Gastroesophageal sphincter (tissue), 4 donors: ENCODE data around the gene ZRANB3. TPM values are rescaled to one million over a fixed set of nuclear protein-coding genes. Genes with fewer than 3 reads are reported as not detected.

Experiments used
- ATAC-seq: fragments of 150-250 bp; one replicate; pipeline ENCODE4 v1.9.1; 2016; ENCODE audit warnings: mild to moderate bottlenecking, moderate library complexity
- H3K27ac ChIP-seq, 4 donors: fragments of 200-600 bp; sonication (generic) in 3 of 4; 1 replicate in 3 of 4; 2 replicates in 1 of 4; pipeline ENCODE4 v1.5.1; 2016 to 2019
- H3K27me3 ChIP-seq: fragments of 200-600 bp; sonication (generic); one replicate; pipeline ENCODE4 v1.5.1; 2019
- H3K36me3 ChIP-seq, 2 donors: fragments of 200-600 bp; sonication (generic); one replicate each; pipeline ENCODE4 v1.5.1; 2019; ENCODE audit warnings: control low read depth in 1 of 2
- H3K4me1 ChIP-seq, 3 donors: fragments of 200-600 bp; sonication (generic); 1 replicate in 2 of 3; 2 replicates in 1 of 3; pipeline ENCODE4 v1.5.1; 2016 to 2019; ENCODE audit warnings: control low read depth in 2 of 3
- H3K4me3 ChIP-seq, 2 donors: fragments of 200-600 bp; sonication (generic); one replicate each; pipeline ENCODE4 v1.5.1; 2019; ENCODE audit warnings: mild to moderate bottlenecking in 1 of 2, moderate library complexity in 1 of 2
- H3K9me3 ChIP-seq, 3 donors: fragments of 200-600 bp; sonication (generic); one replicate each; pipeline ENCODE4 v1.5.1; 2017 to 2019; ENCODE audit warnings: control low read depth in 2 of 3
- CTCF ChIP-seq, 4 experiments: fragments of 200-600 bp in 2 of 4; fragments of 450-650 bp in 2 of 4; sonication (generic) in 1 of 4; IDR thresholded peaks; one replicate each; pipeline ENCODE4 v1.5.1; 2017 to 2019; ENCODE audit warnings: antibody characterized with exemption in 4 of 4, mild to moderate bottlenecking in 2 of 4, moderate library complexity in 2 of 4
- EP300 ChIP-seq: sonication (generic); formaldehyde crosslinking; IDR thresholded peaks from one replicate; pipeline ENCODE4 v1.6.1; 2017; ENCODE audit warnings: antibody characterized with exemption, mild to moderate bottlenecking
- POLR2A ChIP-seq, 2 donors: fragments of 450-650 bp; IDR thresholded peaks; one replicate each; pipeline ENCODE4 v1.6.1; 2017; ENCODE audit warnings: antibody characterized with exemption in 2 of 2, mild to moderate bottlenecking in 2 of 2, moderate library complexity in 1 of 2
- POLR2AphosphoS5 ChIP-seq: sonication (generic); formaldehyde crosslinking; IDR thresholded peaks from one replicate; pipeline ENCODE4 v1.6.1; 2017; ENCODE audit warnings: antibody characterized with exemption
- WGBS, 2 donors: methylation state at CpG; one replicate each; pipeline ENCODE4 v1.1.5; 2018; ENCODE audit warnings: low coverage in 1 of 2; 5-methylcytosine and 5-hydroxymethylcytosine counted together
- total RNA-seq, 4 donors: library from RNA; depleted of rRNA; stranded (reverse); fragments of >200 nt; gene quantifications; one replicate each; pipeline ENCODE4 v1.1.0, GENCODE V29; 2016

The ZRANB3 gene
- total RNA-seq, 4 donors from 2014 or later = 1.4 to 4.6 (median 2.4) TPM

- Histone ChIP-seq H3K36me3 (no peaks in the 10 kb centered on the region), H3K27me3 (no peaks in the 10 kb centered on the region), H3K4me1 (no peaks in the 10 kb centered on the region), H3K4me3 (no peak overlapping the region), H3K9me3 (no peaks in the 10 kb centered on the region), H3K27ac (no peak overlapping the region)
- TF ChIP-seq POLR2AphosphoS5 (no peak), POLR2A (IDR thresholded peaks at IDR 0.05) (no peak), CTCF (IDR thresholded peaks at IDR 0.05) (no peak), EP300 (no peak)
- no CpG with 5 or more reads among the region's 1 CpG for WGBS, 2 donors
- ATAC-seq = no peak
Observed at GRCh38 chr2:135557530-135557929, 26.5 kb upstream of the ZRANB3 start.

- no peak for ATAC-seq
- 88 to 92% methylated on average over 4 of the region's 4 CpGs for WGBS, 2 donors
- Histone ChIP-seq H3K4me1 (no peaks in the 10 kb centered on the region), H3K36me3 (no peaks in the 10 kb centered on the region), H3K9me3 (no peaks in the 10 kb centered on the region), H3K27me3 (no peaks in the 10 kb centered on the region), H3K27ac (no peak overlapping the region), H3K4me3 (no peak overlapping the region)
- TF ChIP-seq POLR2AphosphoS5 (no peak), EP300 (no peak), POLR2A (IDR thresholded peaks at IDR 0.05) (no peak), CTCF (IDR thresholded peaks at IDR 0.05) (no peak)
Observed at GRCh38 chr2:135555311-135555710, 24.3 kb upstream of the ZRANB3 start.

GRCh38 chr2:135552887-135553286 is 21.9 kb upstream of the ZRANB3 start:
- H3K27ac ChIP-seq = no peak overlapping the region
- no peaks in the 10 kb centered on the region for H3K36me3 ChIP-seq
- no peaks in the 10 kb centered on the region for H3K4me1 ChIP-seq
- ATAC-seq = no peak
- H3K4me3 ChIP-seq = no peak overlapping the region
- H3K27me3 ChIP-seq = no peaks in the 10 kb centered on the region
- no peak for TF ChIP-seq CTCF (IDR thresholded peaks at IDR 0.05)
- no peak for TF ChIP-seq EP300
- TF ChIP-seq POLR2AphosphoS5 = no peak
- 88 to 92% methylated on average over 1 to 2 of the region's 4 CpGs for WGBS, 2 donors
- no peaks in the 10 kb centered on the region for H3K9me3 ChIP-seq

- H3K9me3 ChIP-seq = no peaks in the 10 kb centered on the region
- no peaks in the 10 kb centered on the region for H3K36me3 ChIP-seq
- ATAC-seq = no peak
- H3K4me1 ChIP-seq = no peaks in the 10 kb centered on the region
- no peak overlapping the region for H3K4me3 ChIP-seq
- H3K27ac ChIP-seq = no peak overlapping the region
- TF ChIP-seq EP300 (no peak), POLR2AphosphoS5 (no peak), CTCF (IDR thresholded peaks at IDR 0.05) (no peak), POLR2A (IDR thresholded peaks at IDR 0.05) (no peak)
- WGBS, 2 donors = 80 to 87% methylated on average over 5 of the region's 5 CpGs
- H3K27me3 ChIP-seq = no peaks in the 10 kb centered on the region
Observed at GRCh38 chr2:135551356-135551755, 20.3 kb upstream of the ZRANB3 start.

- Histone ChIP-seq H3K27ac (no peak overlapping the region), H3K36me3 (no peaks in the 10 kb centered on the region), H3K4me1 (no peaks in the 10 kb centered on the region), H3K9me3 (no peaks in the 10 kb centered on the region), H3K4me3 (no peak overlapping the region), H3K27me3 (no peaks in the 10 kb centered on the region)
- TF ChIP-seq POLR2A (IDR thresholded peaks at IDR 0.05) = no peak
- no peak for TF ChIP-seq EP300
- TF ChIP-seq POLR2AphosphoS5 = no peak
- no peak for TF ChIP-seq CTCF (IDR thresholded peaks at IDR 0.05)
- 93 to 97% methylated on average over 2 to 3 of the region's 3 CpGs for WGBS, 2 donors
- no peak for ATAC-seq
Observed at GRCh38 chr2:135547311-135547710, 16.3 kb upstream of the ZRANB3 start.
